ENCODE data around the gene STXBP6. TPM values are rescaled to one million over a fixed set of nuclear protein-coding genes. Genes with fewer than 3 reads are reported as not detected.

STXBP6 gene
- total RNA-seq, 4 donors from 2014 or later, result 2.6 to 5.5 (median 4.4) TPM

GRCh38 chr14:24978862-24979724 is 70.9 kb downstream of the STXBP6 start:
- ATAC-seq, result no peak
- intact Hi-C loops (cut with DNase I; ENCODE audit: low total_unique reads) (no loop called here), in situ Hi-C loops (cut with MboI; ENCODE audit: low sequenced_read_pairs in 4 of 4) (no loop called here)
- TF ChIP-seq CTCF (IDR thresholded peaks at IDR 0.05 in 4 of 5, conservative IDR thresholded peaks at IDR 0.05 in 1 of 5) (no peak), POLR2A (IDR thresholded peaks at IDR 0.05) (no peak)
- no peak for DNase-seq
- Histone ChIP-seq H3K4me1 (peaks cover 0 to 3% of the 10 kb centered on the region in 2 donors), H3K27ac (no peak overlapping the region), H3K9me3 (no peaks in the 10 kb centered on the region), H3K27me3 (no peaks in the 10 kb centered on the region), H3K36me3 (no peaks in the 10 kb centered on the region), H3K4me3 (no peak overlapping the region)

GRCh38 chr14:24976602-24977001 is 73.3 kb downstream of the STXBP6 start:
- DNase-seq, result no peak
- no peaks in the 10 kb centered on the region for H3K36me3 ChIP-seq
- TF ChIP-seq POLR2A (IDR thresholded peaks at IDR 0.05) (no peak), CTCF (IDR thresholded peaks at IDR 0.05 in 4 of 5, conservative IDR thresholded peaks at IDR 0.05 in 1 of 5) (no peak)
- H3K27ac ChIP-seq, result no peak overlapping the region
- H3K9me3 ChIP-seq, result no peaks in the 10 kb centered on the region
- in situ Hi-C loops (cut with MboI; ENCODE audit: low sequenced_read_pairs in 4 of 4) (no loop called here), intact Hi-C loops (cut with DNase I; ENCODE audit: low total_unique reads) (no loop called here)
- no peak for ATAC-seq
- no peak overlapping the region for H3K4me3 ChIP-seq
- no peaks in the 10 kb centered on the region for H3K27me3 ChIP-seq
- peaks cover 0 to 3% of the 10 kb centered on the region in 2 donors for H3K4me1 ChIP-seq

- TF ChIP-seq CTCF (IDR thresholded peaks at IDR 0.05 in 4 of 5, conservative IDR thresholded peaks at IDR 0.05 in 1 of 5) (no peak), POLR2A (IDR thresholded peaks at IDR 0.05) (no peak)
- intact Hi-C loops (cut with DNase I; ENCODE audit: low total_unique reads) (no loop called here), in situ Hi-C loops (cut with MboI; ENCODE audit: low sequenced_read_pairs in 4 of 4) (no loop called here)
- Histone ChIP-seq H3K4me3 (no peak overlapping the region), H3K9me3 (no peaks in the 10 kb centered on the region), H3K36me3 (no peaks in the 10 kb centered on the region), H3K27me3 (no peaks in the 10 kb centered on the region), H3K27ac (no peak overlapping the region), H3K4me1 (peaks cover 0 to 3% of the 10 kb centered on the region in 2 donors)
- DNase-seq, result no peak
- ATAC-seq, result no peak
Measured at GRCh38 chr14:24975393-24975792, 74.6 kb downstream of the STXBP6 start.

GRCh38 chr14:24974591-24975374 is 75.2 kb downstream of the STXBP6 start:
- no peak for ATAC-seq
- H3K4me1 ChIP-seq, result peaks cover 0 to 3% of the 10 kb centered on the region in 2 donors
- H3K4me3 ChIP-seq, result no peak overlapping the region
- no peaks in the 10 kb centered on the region for H3K36me3 ChIP-seq
- no peak for DNase-seq
- intact Hi-C loops (cut with DNase I; ENCODE audit: low total_unique reads), result no loop called here
- H3K9me3 ChIP-seq, result no peaks in the 10 kb centered on the region
- in situ Hi-C loops (cut with MboI; ENCODE audit: low sequenced_read_pairs in 4 of 4), result no loop called here
- no peaks in the 10 kb centered on the region for H3K27me3 ChIP-seq
- H3K27ac ChIP-seq, result no peak overlapping the region
- no peak for TF ChIP-seq CTCF (IDR thresholded peaks at IDR 0.05 in 4 of 5, conservative IDR thresholded peaks at IDR 0.05 in 1 of 5)
- TF ChIP-seq POLR2A (IDR thresholded peaks at IDR 0.05), result no peak
